ENCODE measurements around the gene GPR39. TPM values are rescaled to one million over a fixed set of nuclear protein-coding genes. Genes with fewer than 3 reads are reported as not detected.

The GPR39 gene
- total RNA-seq, 2 experiments from 2014 or later: not detected

- Mint-ChIP-seq H3K36me3 (ENCODE audit: low read depth) (no peaks in the 10 kb centered on the region), H3K27ac (no peak overlapping the region), H3K4me3 (no peak overlapping the region), H3K9me3 (peaks cover 1% of the 10 kb centered on the region), H3K27me3 (no peaks in the 10 kb centered on the region), H3K4me1 (ENCODE audit: low read depth) (no peaks in the 10 kb centered on the region)
- intact Hi-C loops (cut with micrococcal nuclease): no loop called here
- TF ChIP-seq CTCF (IDR thresholded peaks at IDR 0.05): no peak
- ChIA-PET POLR2A (no interaction called here), CTCF (no interaction called here)
- no peak for DNase-seq
- no peak for ATAC-seq
Measured at GRCh38 chr2:132573444-132574007, 156.9 kb downstream of the GPR39 start.

DNA sequence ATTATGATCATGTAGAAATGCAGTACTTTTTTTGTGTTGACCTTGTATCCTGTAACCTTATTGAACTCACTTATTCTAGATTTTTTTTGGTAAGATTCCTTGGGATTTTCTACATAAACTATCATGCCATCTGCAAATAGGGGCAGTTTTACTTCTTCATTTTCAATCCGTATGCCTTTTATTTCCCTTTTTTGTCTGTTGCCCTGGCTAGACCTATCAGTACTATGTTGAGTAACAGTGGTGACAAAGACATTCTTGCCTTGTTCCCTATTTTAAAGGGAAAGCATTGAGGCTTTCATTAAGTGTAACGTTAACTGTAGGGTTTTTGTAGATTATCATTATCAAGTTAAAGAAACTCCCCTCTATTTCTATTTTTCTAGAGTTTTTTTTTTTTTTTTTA is 161.1 kb downstream of the GPR39 start:
- ChIA-PET CTCF (no interaction called here), POLR2A (no interaction called here)
- ATAC-seq: no peak
- Mint-ChIP-seq H3K4me1 (ENCODE audit: low read depth) (no peaks in the 10 kb centered on the region), H3K4me3 (no peak overlapping the region), H3K27ac (no peak overlapping the region), H3K27me3 (no peaks in the 10 kb centered on the region), H3K36me3 (ENCODE audit: low read depth) (no peaks in the 10 kb centered on the region), H3K9me3 (no peaks in the 10 kb centered on the region)
- TF ChIP-seq CTCF (IDR thresholded peaks at IDR 0.05): no peak
- no peak for DNase-seq
- intact Hi-C loops (cut with micrococcal nuclease): no loop called here

DNA sequence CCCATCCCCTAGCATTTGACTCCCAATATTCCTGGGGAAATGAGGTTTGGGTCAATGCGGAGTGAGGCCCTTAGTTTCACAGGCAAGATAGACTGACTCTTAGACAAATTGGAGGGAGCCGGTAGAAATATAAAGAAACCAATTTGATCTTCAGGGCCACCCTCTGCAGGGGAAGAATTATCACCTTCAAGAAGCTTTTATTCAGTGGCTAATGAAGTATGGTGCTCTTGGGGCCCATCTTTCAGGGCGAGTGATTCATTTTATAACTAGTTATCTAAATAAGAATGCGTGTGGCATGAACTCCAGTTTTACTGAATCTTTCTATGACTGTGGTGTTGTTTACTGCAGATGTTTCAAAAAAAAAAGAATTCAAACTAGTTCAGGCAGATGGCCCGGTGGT is 165.0 kb downstream of the GPR39 start:
- Mint-ChIP-seq H3K27ac (no peak overlapping the region), H3K9me3 (no peaks in the 10 kb centered on the region), H3K36me3 (ENCODE audit: low read depth) (no peaks in the 10 kb centered on the region), H3K4me3 (no peak overlapping the region), H3K4me1 (ENCODE audit: low read depth) (no peaks in the 10 kb centered on the region), H3K27me3 (no peaks in the 10 kb centered on the region)
- no peak for TF ChIP-seq CTCF (IDR thresholded peaks at IDR 0.05)
- POLR2A ChIA-PET: interaction anchor here (0.6 kb wide), 1 partner anchor 180 kb away, joined by 3 read pairs; no protein-coding TSS in a partner anchor
- DNase-seq: no peak
- ATAC-seq: no peak
- intact Hi-C loops (cut with micrococcal nuclease): no loop called here
- CTCF ChIA-PET: no interaction called here

GRCh38 chr2:132581991-132582738 is 165.6 kb downstream of the GPR39 start:
- ATAC-seq: no peak
- no peaks in the 10 kb centered on the region for H3K4me1 Mint-ChIP-seq (ENCODE audit: low read depth)
- no peak overlapping the region for H3K4me3 Mint-ChIP-seq
- no peak overlapping the region for H3K27ac Mint-ChIP-seq
- H3K27me3 Mint-ChIP-seq: no peaks in the 10 kb centered on the region
- ChIA-PET CTCF (no interaction called here), POLR2A (interaction anchor here (0.6 kb wide), 2 partner anchors 181 to 386 kb away, joined by 3 read pairs; no protein-coding TSS in a partner anchor)
- no peaks in the 10 kb centered on the region for H3K36me3 Mint-ChIP-seq (ENCODE audit: low read depth)
- DNase-seq: no peak
- TF ChIP-seq CTCF (IDR thresholded peaks at IDR 0.05): no peak
- no peaks in the 10 kb centered on the region for H3K9me3 Mint-ChIP-seq
- intact Hi-C loops (cut with micrococcal nuclease): no loop called here

DNA sequence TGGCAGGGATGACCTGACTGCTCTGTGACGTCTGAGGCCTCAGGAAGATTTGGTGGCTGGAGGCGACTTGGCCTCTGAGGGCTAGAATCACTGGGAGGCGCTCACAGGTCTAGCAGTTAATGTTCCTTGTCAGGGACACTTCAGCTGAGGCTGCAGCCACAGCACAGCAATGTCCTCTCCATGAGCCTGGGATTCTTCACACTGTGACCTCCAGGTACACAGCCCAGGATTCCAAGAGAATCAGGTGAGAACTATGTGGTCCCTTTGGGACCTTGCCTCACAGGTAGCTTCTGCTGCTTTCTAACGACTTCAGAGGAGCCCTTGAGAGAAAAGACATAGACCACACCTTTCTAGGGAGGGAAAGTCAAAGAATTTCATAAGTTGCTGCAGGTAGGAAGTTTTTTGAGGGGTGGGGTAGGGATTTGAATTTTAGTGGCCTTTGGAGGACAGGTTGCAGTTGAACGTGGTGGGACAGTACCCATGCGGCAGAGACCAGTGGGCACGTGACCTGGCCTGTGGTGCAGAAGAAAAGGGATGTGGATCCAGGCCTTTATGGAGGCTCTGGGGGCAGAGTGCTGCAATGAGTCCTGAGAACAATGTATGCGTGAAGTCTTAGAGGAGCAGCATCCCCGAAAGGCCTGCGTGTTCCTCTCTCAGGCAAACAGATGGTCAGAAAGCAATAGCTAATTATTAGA is 167.2 kb downstream of the GPR39 start:
- intact Hi-C loops (cut with micrococcal nuclease): no loop called here
- Mint-ChIP-seq H3K9me3 (no peaks in the 10 kb centered on the region), H3K4me3 (no peak overlapping the region), H3K4me1 (ENCODE audit: low read depth) (no peaks in the 10 kb centered on the region), H3K36me3 (ENCODE audit: low read depth) (no peaks in the 10 kb centered on the region), H3K27me3 (no peaks in the 10 kb centered on the region), H3K27ac (no peak overlapping the region)
- ChIA-PET CTCF (no interaction called here), POLR2A (no interaction called here)
- no peak for DNase-seq
- no peak for ATAC-seq
- no peak for TF ChIP-seq CTCF (IDR thresholded peaks at IDR 0.05)
